Stromal cell of bone marrow (primary cell): Measurements from ENCODE around the gene CCDC88A.
"Not testable (repeated sequence)": the region's sequence is repeated elsewhere in the genome, so short reads cannot be mapped to it uniquely, and the experiment has no call there.

ENCODE experiments used
- DNase-seq: peaks from one replicate; pipeline ENCODE4 v3.0.0-alpha.2; 2012; ENCODE audit warnings: low read depth

The CCDC88A gene

GRCh38 chr2:55421326-55421725 lies 1.7 kb upstream of the CCDC88A start:
- no peak for DNase-seq

- DNase-seq, result no peak
These were observed 1.2 kb upstream of the CCDC88A start for GRCh38 chr2:55420871-55421270.

- DNase-seq, result no peak
These were observed 726 bp upstream of the CCDC88A start for GRCh38 chr2:55420439-55420725.

DNA sequence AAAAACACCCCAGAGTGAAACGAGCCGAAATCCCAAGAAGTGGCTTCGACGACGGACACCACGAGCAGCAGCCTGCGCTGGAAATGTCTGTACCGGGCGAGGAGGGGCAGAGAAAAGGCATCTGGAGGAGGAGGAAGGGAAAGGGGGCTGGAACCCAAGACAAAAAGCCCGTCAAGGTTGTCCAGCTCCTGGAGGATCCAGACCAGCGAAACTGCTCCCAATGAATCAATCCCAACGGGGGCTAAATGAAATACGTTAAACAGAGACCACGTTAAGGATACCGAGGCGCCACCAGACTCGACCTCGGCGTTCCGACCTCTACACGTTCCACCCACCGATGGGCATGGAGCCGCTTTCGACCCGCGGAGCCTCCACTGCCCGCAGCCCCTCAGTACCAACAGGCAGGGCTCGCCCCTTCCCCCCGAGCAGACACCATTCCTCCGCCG lies 400 bp downstream of the CCDC88A start:
- DNase-seq, result no peak

DNA sequence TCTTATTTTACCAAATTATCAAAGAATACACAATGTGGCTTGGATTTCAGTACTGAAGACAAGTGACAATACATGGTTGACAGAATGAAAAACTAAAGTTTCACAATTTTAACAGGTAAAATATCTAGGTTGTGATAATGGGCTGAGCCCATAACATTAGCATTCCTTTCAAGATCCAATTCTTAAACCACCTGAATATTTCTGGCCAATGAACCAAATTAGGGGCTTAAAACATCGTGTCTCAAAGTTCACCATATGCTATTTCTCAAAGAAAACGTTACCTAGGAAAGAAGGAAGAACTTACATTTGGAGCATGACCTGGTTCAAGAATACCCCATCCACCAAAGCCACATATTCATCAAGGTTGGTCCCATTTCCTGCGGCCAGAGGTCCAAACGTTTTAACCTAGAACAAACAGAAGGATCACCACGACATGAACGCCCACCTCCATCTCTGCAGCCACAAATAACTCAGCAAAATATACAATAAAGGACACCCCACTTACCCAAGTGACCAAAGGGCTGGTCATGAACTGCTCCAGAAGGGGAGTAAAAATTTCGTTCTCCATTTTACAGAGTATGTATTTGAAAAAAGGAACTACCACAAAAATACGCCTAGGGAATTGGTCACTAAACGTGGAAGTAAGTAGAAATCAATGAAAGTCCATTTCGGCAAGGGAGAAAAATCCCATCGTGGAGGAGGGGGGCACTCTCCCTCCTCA lies 984 bp downstream of the CCDC88A start:
- DNase-seq, result no peak

DNA sequence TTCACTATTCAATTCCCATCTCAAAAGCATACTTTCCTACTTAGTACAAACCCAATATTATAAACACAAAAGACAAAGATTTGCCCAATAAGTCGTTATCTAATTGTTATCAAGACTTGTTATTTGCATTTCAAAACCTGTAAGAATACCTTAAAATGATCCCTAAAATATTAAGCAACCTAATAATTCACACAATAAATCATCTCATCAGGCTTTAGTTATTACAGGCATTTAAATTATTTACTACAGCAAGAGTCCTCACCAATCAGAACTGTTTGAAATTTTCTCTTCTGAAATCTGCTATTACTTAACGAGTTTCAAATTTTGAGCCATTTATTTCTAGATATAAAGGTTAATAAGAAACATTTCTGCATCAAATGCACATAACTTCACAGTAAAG lies 1.6 kb downstream of the CCDC88A start:
- no peak for DNase-seq

GRCh38 chr2:55416786-55417568 lies 2.7 kb downstream of the CCDC88A start:
- DNase-seq, result no peak

GRCh38 chr2:55415300-55415699 lies 4.4 kb downstream of the CCDC88A start:
- DNase-seq, result no peak

GRCh38 chr2:55408918-55409868 lies 10.5 kb downstream of the CCDC88A start:
- no peak for DNase-seq

GRCh38 chr2:55408098-55408882 lies 11.4 kb downstream of the CCDC88A start:
- DNase-seq, result peak; percentile 57

DNA sequence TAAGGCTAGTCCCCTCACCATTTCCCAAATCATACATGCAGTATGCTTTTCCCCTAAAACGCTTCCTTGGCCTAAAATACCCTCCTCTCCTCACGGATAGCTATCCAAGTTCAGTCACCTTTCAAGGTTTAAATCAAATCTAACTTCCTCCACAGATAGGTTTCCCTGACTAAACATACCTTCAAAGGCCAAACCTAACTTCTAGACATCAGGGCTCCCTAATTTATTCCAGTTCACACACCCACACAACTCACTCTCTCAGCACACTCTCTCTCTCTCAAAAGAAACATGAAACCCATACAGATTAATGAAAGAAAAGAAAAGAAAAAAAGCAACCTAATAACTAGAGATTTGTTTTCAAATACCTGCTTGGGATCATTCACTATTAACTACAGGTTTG lies 14.5 kb downstream of the CCDC88A start:
- DNase-seq, result no peak

DNA sequence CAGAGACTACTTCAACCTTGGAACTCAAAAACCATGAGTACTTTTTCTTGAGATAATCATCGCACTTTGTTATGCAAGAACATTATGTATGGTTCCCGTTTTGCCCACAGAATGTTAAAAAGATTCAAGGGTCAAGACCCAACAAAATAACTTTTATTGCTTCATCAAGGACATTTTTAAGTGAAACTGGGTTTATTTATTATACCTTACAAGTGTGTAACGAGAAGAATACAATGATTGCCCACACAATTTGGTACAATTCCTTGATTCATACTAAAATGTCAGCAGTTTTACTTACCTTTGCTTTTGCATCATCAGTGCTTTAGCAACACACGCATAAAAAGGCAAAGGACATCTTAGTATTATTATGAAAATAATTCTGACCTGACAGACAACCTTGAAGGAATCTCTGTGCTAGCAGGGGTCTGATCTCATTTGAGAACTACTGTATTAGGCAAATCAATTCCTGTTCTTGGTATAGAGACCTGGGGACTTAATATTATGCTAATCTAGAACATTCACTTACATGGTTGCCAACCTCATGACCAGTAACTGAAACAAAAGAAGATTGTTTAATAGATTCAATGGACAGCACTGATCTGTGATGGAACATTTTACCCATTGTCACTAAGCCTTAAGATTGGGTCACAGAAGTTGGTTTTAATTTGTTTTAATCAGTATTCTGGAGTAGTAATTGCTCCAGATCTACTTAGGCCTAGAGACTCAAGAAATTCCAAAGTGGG lies 16.2 kb downstream of the CCDC88A start:
- DNase-seq, result no peak

- no peak for DNase-seq
These were observed 18.5 kb downstream of the CCDC88A start for GRCh38 chr2:55401124-55401523.

DNA sequence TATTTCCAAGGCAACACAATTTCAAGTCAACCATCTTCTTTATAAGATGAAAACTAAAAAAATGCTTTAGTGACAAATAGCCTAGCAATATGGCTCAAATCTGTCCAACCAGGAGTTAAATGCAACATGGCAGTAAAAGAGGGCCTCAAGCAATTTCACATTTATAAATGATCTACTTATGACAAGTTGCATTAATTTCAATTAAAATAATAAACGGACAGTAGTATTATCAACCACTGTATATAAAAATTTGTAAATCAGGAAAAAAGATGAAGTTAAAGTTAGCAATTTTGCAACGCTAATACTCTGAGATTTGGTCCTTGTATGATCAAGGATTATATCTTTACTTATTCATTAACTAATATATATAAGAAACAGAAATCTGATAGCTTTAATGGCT lies 19.3 kb downstream of the CCDC88A start:
- no peak for DNase-seq

DNA sequence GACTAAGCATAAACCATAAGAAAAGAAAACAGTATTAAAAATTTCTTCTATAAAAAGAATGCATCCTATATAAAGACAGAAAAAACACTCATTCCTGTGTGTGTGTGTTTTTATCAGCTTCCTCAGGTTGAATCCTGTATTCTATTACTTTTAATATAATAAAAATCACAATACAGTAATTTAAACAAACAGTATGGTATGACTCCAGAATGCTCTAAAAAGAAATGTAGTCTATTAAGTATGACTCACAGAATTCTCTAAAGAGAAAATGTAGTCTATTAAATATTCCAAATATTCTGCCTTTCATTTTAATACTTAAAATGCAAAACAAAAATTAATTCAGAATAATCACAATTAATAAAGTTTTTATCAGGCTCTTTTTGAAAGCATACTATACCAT lies 19.8 kb downstream of the CCDC88A start:
- DNase-seq, result no peak

- no peak for DNase-seq
These were observed 23.7 kb downstream of the CCDC88A start for GRCh38 chr2:55395724-55396605.

DNA sequence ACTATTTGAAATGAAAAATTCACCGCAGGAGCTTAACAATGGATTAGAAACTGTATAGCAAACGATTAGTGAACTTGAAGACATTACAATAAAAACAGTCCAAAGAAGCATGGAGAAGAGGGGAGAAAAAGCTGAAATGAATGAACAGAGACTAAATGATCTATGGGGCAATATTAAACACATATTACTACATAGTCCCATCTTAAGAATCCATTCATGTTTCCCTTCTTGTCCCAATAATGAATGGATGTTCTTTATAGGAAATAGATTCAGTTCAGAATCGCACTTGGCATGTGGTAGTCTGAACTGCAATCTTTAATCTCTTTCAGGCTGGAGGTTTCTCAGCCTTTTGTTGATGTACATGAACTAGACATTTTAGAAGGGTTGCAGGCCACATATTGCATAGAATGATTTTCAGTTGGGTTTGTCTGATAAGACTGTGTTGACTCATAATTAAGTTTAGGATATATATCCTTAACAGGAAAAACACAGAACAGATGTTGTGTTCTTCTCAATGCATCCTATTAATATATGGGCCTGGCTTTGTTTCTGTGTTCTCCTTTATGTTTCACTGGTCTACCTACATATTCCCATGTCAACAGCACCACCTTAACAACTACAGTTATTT lies 27.9 kb downstream of the CCDC88A start:
- DNase-seq, result no peak

- no peak for DNase-seq
These were observed 28.5 kb downstream of the CCDC88A start for GRCh38 chr2:55391155-55391554.

- DNase-seq, result not testable (repeated sequence)
These were observed 34.1 kb downstream of the CCDC88A start for GRCh38 chr2:55385516-55385915.

DNA sequence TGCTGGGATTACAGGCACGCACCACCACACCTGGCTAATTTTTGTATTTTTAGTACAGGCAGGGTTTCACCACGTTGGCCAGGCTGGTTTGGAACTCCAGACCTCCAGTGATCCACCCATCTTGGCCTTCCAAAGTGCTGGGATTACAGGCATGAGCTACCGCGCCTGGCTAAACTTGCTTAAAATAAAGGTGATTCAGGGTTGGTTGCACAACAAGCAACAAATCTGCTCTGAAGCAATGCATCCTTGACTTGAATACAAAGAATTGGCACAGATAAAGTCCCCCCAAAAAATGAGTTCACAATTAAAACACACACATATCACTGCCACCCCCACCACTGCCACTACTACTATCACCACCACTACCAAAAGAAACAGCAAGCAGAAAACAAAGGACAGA lies 34.9 kb downstream of the CCDC88A start:
- DNase-seq, result no peak
